Limb (tissue), 2 donors: ENCODE data around the gene GPR137B.

Experiments used
- DNase-seq, 2 donors: peaks; one replicate each; pipeline ENCODE4 v3.0.0-alpha.2; 2016; ENCODE audit errors: extremely low spot score in 2 of 2

GPR137B gene

DNA sequence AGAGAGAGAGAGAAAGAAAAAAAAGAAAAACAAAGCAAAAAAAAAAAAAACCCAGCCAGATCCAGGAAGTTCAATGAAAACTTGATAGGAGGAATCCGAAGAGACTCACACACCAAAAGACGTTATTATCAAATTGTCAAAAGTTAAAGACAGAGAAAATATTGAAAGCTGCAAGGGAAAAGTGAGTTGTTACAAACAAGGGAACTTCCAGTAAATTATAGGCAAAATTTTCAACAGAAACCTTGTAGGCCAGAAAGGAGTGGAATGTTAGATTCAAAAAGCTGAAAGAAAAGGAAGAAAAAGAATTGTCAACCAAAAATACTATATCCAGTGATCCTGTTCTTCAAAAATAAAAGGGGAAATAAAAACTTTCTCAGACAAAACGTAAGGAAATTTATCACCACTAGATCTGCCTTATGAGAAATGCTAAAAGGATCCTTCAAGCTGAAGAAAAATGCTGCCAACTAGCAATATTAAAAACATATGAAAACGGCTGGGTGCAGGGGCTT lies 115.8 kb downstream of the GPR137B start:
- no peak for DNase-seq
